Body of pancreas (tissue), 4 donors: ENCODE data around the gene SAMD13. TPM values are rescaled to one million over a fixed set of nuclear protein-coding genes. Genes with fewer than 3 reads are reported as not detected.

ENCODE experiments used
- ATAC-seq: fragments of 150-250 bp; one replicate; pipeline ENCODE4 v1.9.1; 2016
- DNase-seq, 4 donors: peaks; one replicate each; pipeline ENCODE4 v3.0.0-alpha.2; 2019
- H3K27ac ChIP-seq, 4 donors: fragments of 200-600 bp; sonication (generic); 1 replicate in 3 of 4; 2 replicates in 1 of 4; pipeline versions ENCODE4 v1.5.1 to v1.6.1; 2016 to 2019; ENCODE audit warnings: mild to moderate bottlenecking in 1 of 4, mixed read lengths in 1 of 4, moderate library complexity in 1 of 4
- H3K27me3 ChIP-seq, 2 donors: fragments of 200-600 bp; sonication (generic); one replicate each; pipeline ENCODE4 v1.6.0; 2016; ENCODE audit warnings: mild to moderate bottlenecking in 1 of 2
- H3K36me3 ChIP-seq, 2 donors: fragments of 200-600 bp; sonication (generic); replicated peaks in 1 of 2; 2 replicates each; pipeline ENCODE4 v1.5.1; 2016; ENCODE audit warnings: low read depth in 2 of 2; ENCODE audit not compliant: insufficient read depth in 1 of 2
- H3K4me1 ChIP-seq: fragments of 200-600 bp; sonication (generic); one replicate; pipeline ENCODE4 v1.6.0; 2016
- H3K4me3 ChIP-seq, 2 donors: fragments of 200-600 bp; sonication (generic); 1 replicate in 1 of 2; 2 replicates in 1 of 2; pipeline ENCODE4 v1.5.1; 2016 to 2019
- H3K9me3 ChIP-seq, 3 donors: fragments of 200-600 bp; sonication (generic); 1 replicate in 2 of 3; 2 replicates in 1 of 3; pipeline ENCODE4 v1.5.1; 2016
- POLR2A ChIP-seq, 3 donors: fragments of 450-650 bp; IDR thresholded peaks; one replicate each; pipeline ENCODE4 v1.6.1; 2016; ENCODE audit warnings: antibody characterized with exemption in 3 of 3, mild to moderate bottlenecking in 2 of 3
- WGBS, 2 donors: methylation state at CpG; one replicate each; pipeline ENCODE4 v1.1.5; 2017; 5-methylcytosine and 5-hydroxymethylcytosine counted together
- intact Hi-C: fragments of 100-400 bp; cut with DNase I; formaldehyde crosslinking; loops from one replicate; pipeline ENCODE4 v1.15.1; 2023
- total RNA-seq, 2 donors: library from RNA; depleted of rRNA; stranded (reverse); fragments of >200 nt; gene quantifications; one replicate each; pipeline ENCODE4 v1.1.0, GENCODE V29; 2016
- TF ChIP-seq, protein P1 (sequence below), 7 experiments: fragments of 450-650 bp in 4 of 7; fragments of 200-600 bp in 3 of 7; sonication (generic) in 3 of 7; IDR thresholded peaks; one replicate each; pipeline ENCODE4 v1.5.1; 2016 to 2019; ENCODE audit warnings: antibody characterized with exemption in 7 of 7

The SAMD13 gene
- total RNA-seq, 2 donors from 2014 or later: 0.66 to 1.3 TPM

DNA sequence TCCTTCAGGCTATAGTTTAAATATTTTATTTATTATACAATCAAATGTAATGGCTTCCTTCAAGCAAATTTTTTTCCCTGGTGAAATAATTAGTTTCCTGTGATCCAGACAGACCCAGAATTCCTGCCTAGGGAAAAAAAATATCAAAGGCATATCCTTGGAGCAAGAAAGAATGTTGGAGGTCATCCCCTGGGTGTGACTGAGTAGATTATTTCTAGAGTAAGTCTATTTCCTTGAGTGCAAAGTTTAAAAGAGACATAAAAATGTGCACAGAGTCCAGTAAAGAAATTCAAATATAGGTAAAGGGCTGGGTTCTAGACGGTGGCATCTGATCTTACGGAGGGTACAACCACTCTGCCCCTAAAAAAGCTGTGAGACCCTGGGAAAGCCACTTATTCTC, 32.2 kb upstream of the SAMD13 start:
- TF ChIP-seq, protein P1, sequence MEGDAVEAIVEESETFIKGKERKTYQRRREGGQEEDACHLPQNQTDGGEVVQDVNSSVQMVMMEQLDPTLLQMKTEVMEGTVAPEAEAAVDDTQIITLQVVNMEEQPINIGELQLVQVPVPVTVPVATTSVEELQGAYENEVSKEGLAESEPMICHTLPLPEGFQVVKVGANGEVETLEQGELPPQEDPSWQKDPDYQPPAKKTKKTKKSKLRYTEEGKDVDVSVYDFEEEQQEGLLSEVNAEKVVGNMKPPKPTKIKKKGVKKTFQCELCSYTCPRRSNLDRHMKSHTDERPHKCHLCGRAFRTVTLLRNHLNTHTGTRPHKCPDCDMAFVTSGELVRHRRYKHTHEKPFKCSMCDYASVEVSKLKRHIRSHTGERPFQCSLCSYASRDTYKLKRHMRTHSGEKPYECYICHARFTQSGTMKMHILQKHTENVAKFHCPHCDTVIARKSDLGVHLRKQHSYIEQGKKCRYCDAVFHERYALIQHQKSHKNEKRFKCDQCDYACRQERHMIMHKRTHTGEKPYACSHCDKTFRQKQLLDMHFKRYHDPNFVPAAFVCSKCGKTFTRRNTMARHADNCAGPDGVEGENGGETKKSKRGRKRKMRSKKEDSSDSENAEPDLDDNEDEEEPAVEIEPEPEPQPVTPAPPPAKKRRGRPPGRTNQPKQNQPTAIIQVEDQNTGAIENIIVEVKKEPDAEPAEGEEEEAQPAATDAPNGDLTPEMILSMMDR (IDR thresholded peaks at IDR 0.05): no peak
- TF ChIP-seq POLR2A (IDR thresholded peaks at IDR 0.05): no peak
- H3K9me3 ChIP-seq: no peaks in the 10 kb centered on the region
- 0 to 96% methylated on average over 2 of the region's 2 CpGs for WGBS, 2 donors
- H3K4me3 ChIP-seq: no peak overlapping the region
- ATAC-seq: no peak
- no peak overlapping the region for H3K27ac ChIP-seq
- no peak for DNase-seq
- intact Hi-C loops: no loop called here
- no peaks in the 10 kb centered on the region for H3K27me3 ChIP-seq
- H3K4me1 ChIP-seq: peaks cover 22% of the 10 kb centered on the region
- H3K36me3 ChIP-seq: no peaks in the 10 kb centered on the region

DNA sequence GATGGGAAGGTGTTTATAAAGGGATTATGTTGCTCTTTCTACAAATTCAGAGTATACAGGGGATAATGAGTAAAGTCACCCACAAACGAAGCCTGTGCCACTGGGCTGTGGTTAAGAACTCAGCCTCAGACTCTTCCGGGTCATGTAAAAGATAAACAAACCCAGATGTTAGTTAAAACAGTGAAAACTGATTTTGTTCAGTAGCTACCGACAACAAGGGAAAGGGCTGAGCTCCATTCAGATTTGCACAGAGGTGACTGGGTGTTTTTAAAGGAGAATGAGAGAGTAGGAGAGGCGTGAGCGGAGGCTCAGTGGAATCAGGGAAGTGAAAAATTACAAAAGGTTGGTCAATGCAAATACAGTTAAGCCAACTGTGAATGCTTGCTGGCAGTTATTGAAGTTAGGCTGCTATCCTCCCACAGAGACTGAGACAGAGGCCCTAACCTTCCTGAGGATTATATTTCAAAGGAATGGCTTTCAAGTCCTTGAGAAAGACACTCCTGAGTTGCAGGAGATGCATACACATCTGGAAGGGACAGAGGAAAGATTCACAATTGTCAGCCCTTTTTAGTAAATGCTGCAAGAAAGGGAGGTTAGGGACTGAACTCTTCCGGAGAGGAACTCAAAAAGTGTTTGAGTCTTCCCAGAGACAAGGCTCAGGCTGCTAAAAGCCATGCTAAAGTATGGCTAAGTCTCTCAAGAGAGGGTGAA, 29.9 kb upstream of the SAMD13 start:
- DNase-seq (peak in 1 of 4 donors; percentile 10), ATAC-seq (peak; percentile 55)
- Histone ChIP-seq H3K27ac (peak overlapping the region in 3 of 4 donors; percentile 9 to 61 (median 41)), H3K36me3 (no peaks in the 10 kb centered on the region), H3K27me3 (no peaks in the 10 kb centered on the region), H3K4me1 (peaks cover 22% of the 10 kb centered on the region), H3K9me3 (no peaks in the 10 kb centered on the region), H3K4me3 (no peak overlapping the region)
- intact Hi-C loops: no loop called here
- 19 to 31% methylated on average over 6 of the region's 6 CpGs for WGBS, 2 donors
- TF ChIP-seq POLR2A (IDR thresholded peaks at IDR 0.05): no peak
- TF ChIP-seq, protein P1 (IDR thresholded peaks at IDR 0.05): no peak

DNA sequence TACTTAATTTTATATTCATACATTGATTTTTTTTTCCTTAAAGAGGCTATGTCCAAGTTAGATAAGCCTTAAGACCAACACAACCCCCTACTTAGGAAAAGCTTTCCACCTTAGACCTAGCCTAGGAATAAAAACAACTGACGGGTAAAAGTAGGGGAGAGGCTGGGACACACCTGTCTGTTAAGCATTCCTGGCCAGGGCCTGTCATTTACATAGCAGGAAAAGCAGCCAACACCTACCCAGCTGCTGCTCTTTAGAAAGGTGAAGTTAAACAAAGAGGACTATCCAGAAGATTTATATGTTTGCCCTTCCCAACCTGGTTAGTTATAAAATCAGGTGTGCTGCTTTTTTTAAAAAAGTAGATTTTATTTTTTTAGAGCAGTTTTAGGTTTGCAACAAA, 29.1 kb upstream of the SAMD13 start:
- TF ChIP-seq, protein P1 (IDR thresholded peaks at IDR 0.05): no peak
- no peak for TF ChIP-seq POLR2A (IDR thresholded peaks at IDR 0.05)
- Histone ChIP-seq H3K27me3 (no peaks in the 10 kb centered on the region), H3K27ac (peak overlapping the region in 2 of 4 donors; percentile 41 to 61), H3K36me3 (no peaks in the 10 kb centered on the region), H3K9me3 (no peaks in the 10 kb centered on the region), H3K4me3 (no peak overlapping the region), H3K4me1 (peaks cover 22% of the 10 kb centered on the region)
- DNase-seq (peak; percentile 33 to 67 (median 64)), ATAC-seq (peak; percentile 84)
- 5 to 40% methylated on average over 1 of the region's 1 CpG for WGBS, 2 donors
- intact Hi-C loops: no loop called here

DNA sequence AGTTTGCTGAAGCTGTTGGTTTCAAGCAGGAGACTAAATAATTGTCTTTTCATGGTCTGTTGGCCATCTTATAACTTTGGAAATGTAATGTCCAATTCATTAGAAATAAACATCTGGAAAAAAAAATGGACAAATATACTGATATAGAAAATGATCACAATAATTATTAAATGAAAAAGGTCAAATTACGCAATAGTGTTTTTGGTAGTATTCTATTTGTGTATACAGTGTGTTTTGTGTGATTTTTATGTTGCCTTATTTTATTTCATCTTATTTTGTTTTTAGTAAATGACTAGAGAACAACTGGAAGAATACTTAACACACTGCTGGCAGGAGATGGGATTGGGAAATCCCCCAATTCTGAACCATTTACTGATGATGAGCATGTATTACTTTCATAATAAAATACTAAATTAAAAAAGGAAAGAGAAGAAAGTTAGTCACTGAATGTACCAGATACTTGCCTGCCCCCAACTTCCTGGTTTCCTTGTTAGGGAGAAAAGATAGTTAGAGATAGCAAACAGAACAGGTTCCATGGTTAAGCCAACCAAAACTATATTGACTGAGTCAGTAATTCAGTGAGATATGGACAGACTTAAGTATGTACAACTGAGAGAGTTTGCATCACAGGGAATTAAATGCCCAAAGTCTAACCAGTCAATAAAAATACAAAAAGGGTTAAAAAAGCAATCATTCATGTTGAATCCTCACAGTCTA, 24.0 kb upstream of the SAMD13 start:
- TF ChIP-seq POLR2A (IDR thresholded peaks at IDR 0.05): no peak
- TF ChIP-seq, protein P1 (IDR thresholded peaks at IDR 0.05): no peak
- Histone ChIP-seq H3K4me3 (no peak overlapping the region), H3K27me3 (no peaks in the 10 kb centered on the region), H3K9me3 (no peaks in the 10 kb centered on the region), H3K27ac (no peak overlapping the region), H3K36me3 (no peaks in the 10 kb centered on the region), H3K4me1 (peaks cover 21% of the 10 kb centered on the region)
- DNase-seq (no peak), ATAC-seq (no peak)
- intact Hi-C loops: no loop called here
- 89 to 95% methylated on average over 1 of the region's 1 CpG for WGBS, 2 donors
